Skeletal muscle tissue (tissue), 4 donors: ENCODE data around the gene PLAGL2. TPM values are rescaled to one million over a fixed set of nuclear protein-coding genes. Genes with fewer than 3 reads are reported as not detected.

Source experiments
- H3K27ac ChIP-seq: one replicate; pipeline ENCODE4 v1.7.0; 2013; ENCODE audit warnings: mild to moderate bottlenecking, low read depth, low read length, inconsistent platforms
- H3K27me3 ChIP-seq, 3 donors: one replicate each; pipeline ENCODE4 v1.7.0; 2013; ENCODE audit warnings: low read length in 3 of 3; ENCODE audit not compliant: control insufficient read depth in 3 of 3, insufficient read depth in 3 of 3
- H3K36me3 ChIP-seq, 3 donors: one replicate each; pipeline ENCODE4 v1.7.0; 2013; ENCODE audit warnings: low read length in 3 of 3; ENCODE audit not compliant: control insufficient read depth in 3 of 3, insufficient read depth in 3 of 3
- H3K4me1 ChIP-seq, 3 donors: one replicate each; pipeline ENCODE4 v1.7.0; 2013; ENCODE audit warnings: low read length in 3 of 3, mild to moderate bottlenecking in 3 of 3; ENCODE audit not compliant: control insufficient read depth in 3 of 3, insufficient read depth in 3 of 3
- H3K4me3 ChIP-seq, 3 donors: one replicate each; pipeline ENCODE4 v1.7.0; 2013; ENCODE audit warnings: low read length in 3 of 3
- H3K9ac ChIP-seq, 3 donors: one replicate each; pipeline ENCODE4 v1.7.0; 2013; ENCODE audit warnings: low read length in 3 of 3, mild to moderate bottlenecking in 3 of 3, moderate library complexity in 2 of 3, low read depth in 1 of 3
- H3K9me3 ChIP-seq, 3 donors: one replicate each; pipeline ENCODE4 v1.7.0; 2013; ENCODE audit warnings: low read length in 3 of 3; ENCODE audit not compliant: control insufficient read depth in 3 of 3
- total RNA-seq: library from RNA; depleted of rRNA; stranded (reverse); fragments of >200 nt; gene quantifications from one replicate; pipeline ENCODE4 v1.2.3, GENCODE V29; 2014
- donor health status: Osteomylitis.

Gene PLAGL2
- total RNA-seq, 1 donor from 2014 or later = 2.1 TPM

- Histone ChIP-seq H3K4me3 (no peak overlapping the region), H3K27ac (no peak overlapping the region), H3K36me3 (peaks cover 2 to 16% (median 9%) of the 10 kb centered on the region in 3 donors), H3K9me3 (no peaks in the 10 kb centered on the region), H3K4me1 (no peaks in the 10 kb centered on the region), H3K9ac (no peak overlapping the region), H3K27me3 (no peaks in the 10 kb centered on the region)
Measured at GRCh38 chr20:32240205-32240604, 32.7 kb upstream of the PLAGL2 start.

GRCh38 chr20:32238483-32239425 lies 31.2 kb upstream of the PLAGL2 start:
- Histone ChIP-seq H3K9me3 (no peaks in the 10 kb centered on the region), H3K4me1 (no peaks in the 10 kb centered on the region), H3K27me3 (no peaks in the 10 kb centered on the region), H3K4me3 (no peak overlapping the region), H3K9ac (no peak overlapping the region), H3K36me3 (peaks cover 10 to 25% (median 21%) of the 10 kb centered on the region in 3 donors), H3K27ac (no peak overlapping the region)

- Histone ChIP-seq H3K9ac (no peak overlapping the region), H3K9me3 (no peaks in the 10 kb centered on the region), H3K27ac (no peak overlapping the region), H3K27me3 (no peaks in the 10 kb centered on the region), H3K36me3 (peaks cover 23 to 36% (median 33%) of the 10 kb centered on the region in 3 donors), H3K4me1 (no peaks in the 10 kb centered on the region), H3K4me3 (no peak overlapping the region)
Measured at GRCh38 chr20:32237419-32237818, 29.9 kb upstream of the PLAGL2 start.

- peaks cover 27 to 36% (median 35%) of the 10 kb centered on the region in 3 donors for H3K36me3 ChIP-seq
Measured at GRCh38 chr20:32236819-32237218, 29.3 kb upstream of the PLAGL2 start.

GRCh38 chr20:32236048-32236533 lies 28.5 kb upstream of the PLAGL2 start:
- no peak overlapping the region for H3K4me3 ChIP-seq
- no peak overlapping the region for H3K27ac ChIP-seq
- no peaks in the 10 kb centered on the region for H3K27me3 ChIP-seq
- peaks cover 34 to 42% (median 42%) of the 10 kb centered on the region in 3 donors for H3K36me3 ChIP-seq
- H3K4me1 ChIP-seq = no peaks in the 10 kb centered on the region
- no peak overlapping the region for H3K9ac ChIP-seq
- H3K9me3 ChIP-seq = no peaks in the 10 kb centered on the region

More at GRCh38 chr20:32236819-32237218, 29.3 kb upstream of the PLAGL2 start:
- no peaks in the 10 kb centered on the region for H3K4me1 ChIP-seq
- H3K27me3 ChIP-seq = no peaks in the 10 kb centered on the region
- no peak overlapping the region for H3K4me3 ChIP-seq
- no peak overlapping the region for H3K9ac ChIP-seq
- H3K9me3 ChIP-seq = no peaks in the 10 kb centered on the region
- H3K27ac ChIP-seq = no peak overlapping the region

- H3K27ac ChIP-seq = no peak overlapping the region
- peaks cover 40 to 48% (median 48%) of the 10 kb centered on the region in 3 donors for H3K36me3 ChIP-seq
- H3K4me3 ChIP-seq = no peak overlapping the region
- H3K27me3 ChIP-seq = no peaks in the 10 kb centered on the region
- no peaks in the 10 kb centered on the region for H3K4me1 ChIP-seq
- H3K9ac ChIP-seq = no peak overlapping the region
- no peaks in the 10 kb centered on the region for H3K9me3 ChIP-seq
Measured at GRCh38 chr20:32235331-32236047, 27.9 kb upstream of the PLAGL2 start.

- Histone ChIP-seq H3K27ac (no peak overlapping the region), H3K27me3 (no peaks in the 10 kb centered on the region), H3K9me3 (no peaks in the 10 kb centered on the region), H3K4me1 (no peaks in the 10 kb centered on the region), H3K9ac (no peak overlapping the region), H3K4me3 (no peak overlapping the region), H3K36me3 (peaks cover 43 to 54% (median 49%) of the 10 kb centered on the region in 3 donors)
Measured at GRCh38 chr20:32234135-32234808, 26.7 kb upstream of the PLAGL2 start.

GRCh38 chr20:32233286-32233685 lies 25.7 kb upstream of the PLAGL2 start:
- Histone ChIP-seq H3K9me3 (no peaks in the 10 kb centered on the region), H3K9ac (no peak overlapping the region), H3K4me3 (no peak overlapping the region), H3K36me3 (peaks cover 45 to 63% (median 53%) of the 10 kb centered on the region in 3 donors), H3K4me1 (peaks cover 2 to 3% (median 2%) of the 10 kb centered on the region in 3 donors), H3K27me3 (no peaks in the 10 kb centered on the region), H3K27ac (no peak overlapping the region)

- Histone ChIP-seq H3K27me3 (no peaks in the 10 kb centered on the region), H3K4me1 (peaks cover 9 to 11% (median 10%) of the 10 kb centered on the region in 3 donors), H3K4me3 (no peak overlapping the region), H3K27ac (no peak overlapping the region), H3K9me3 (no peaks in the 10 kb centered on the region), H3K9ac (no peak overlapping the region), H3K36me3 (peaks cover 47 to 65% (median 54%) of the 10 kb centered on the region in 3 donors)
Measured at GRCh38 chr20:32232326-32232886, 24.9 kb upstream of the PLAGL2 start.
